H1 (cell line): Measurements from ENCODE around the gene TDRD3.

Experiments
- EP300 ChIP-seq, 2 experiments: IDR thresholded peaks; 1 replicate in 1 of 2; 2 replicates in 1 of 2; pipeline ENCODE4 v1.6.1; 2011 to 2012; ENCODE audit warnings: low read depth in 2 of 2, low read length in 2 of 2, mild to moderate bottlenecking in 2 of 2, borderline replicate concordance in 1 of 2, inconsistent platforms in 1 of 2, moderate library complexity in 1 of 2
- GTF2F1 ChIP-seq: IDR thresholded peaks from 2 replicates; pipeline ENCODE4 v1.6.1; 2012; ENCODE audit warnings: low read depth, low read length, improper control_type of control experiment, borderline replicate concordance
- MAX ChIP-seq: IDR thresholded peaks from 2 replicates; pipeline ENCODE4 v1.6.1; 2012; ENCODE audit warnings: inconsistent platforms
- POLR2A ChIP-seq, 2 experiments: IDR thresholded peaks; 1 replicate in 1 of 2; 2 replicates in 1 of 2; pipeline ENCODE4 v1.6.1; 2011; ENCODE audit warnings: low read depth in 2 of 2, low read length in 2 of 2, mild to moderate bottlenecking in 2 of 2; ENCODE audit errors: control extremely low read depth in 1 of 2
- SIN3A ChIP-seq, 2 experiments: IDR thresholded peaks in 1 of 2; conservative IDR thresholded peaks in 1 of 2; 2 replicates each; pipeline ENCODE4 v1.6.1; 2011 to 2012; ENCODE audit warnings: low read length in 2 of 2, improper control_type of control experiment in 1 of 2, low read depth in 1 of 2, mild to moderate bottlenecking in 1 of 2
- SP2 ChIP-seq: IDR thresholded peaks from 2 replicates; pipeline ENCODE4 v1.6.1; 2012; ENCODE audit warnings: mild to moderate bottlenecking, low read length, inconsistent platforms
- TCF12 ChIP-seq: IDR thresholded peaks from 2 replicates; pipeline ENCODE4 v1.6.1; 2011; ENCODE audit warnings: low read depth, mild to moderate bottlenecking, low read length
- TEAD4 ChIP-seq: IDR thresholded peaks from 2 replicates; pipeline ENCODE4 v1.6.1; 2012; ENCODE audit warnings: low read depth, low read length, inconsistent platforms, mixed read lengths
- TF ChIP-seq, protein P1 (sequence below), 3 experiments: IDR thresholded peaks; 1 replicate in 2 of 3; 2 replicates in 1 of 3; pipeline versions ENCODE4 v1.5.1 to v1.6.1; 2011; ENCODE audit warnings: low read length in 3 of 3, mild to moderate bottlenecking in 3 of 3, inconsistent platforms in 2 of 3, low read depth in 1 of 3, moderate library complexity in 1 of 3; ENCODE audit not compliant: insufficient read depth in 1 of 3; ENCODE audit errors: control extremely low read depth in 1 of 3
- TF ChIP-seq, protein P2 (sequence below): IDR thresholded peaks from 2 replicates; pipeline ENCODE4 v1.6.1; 2011; ENCODE audit warnings: low read length, improper control_type of control experiment

DNA sequence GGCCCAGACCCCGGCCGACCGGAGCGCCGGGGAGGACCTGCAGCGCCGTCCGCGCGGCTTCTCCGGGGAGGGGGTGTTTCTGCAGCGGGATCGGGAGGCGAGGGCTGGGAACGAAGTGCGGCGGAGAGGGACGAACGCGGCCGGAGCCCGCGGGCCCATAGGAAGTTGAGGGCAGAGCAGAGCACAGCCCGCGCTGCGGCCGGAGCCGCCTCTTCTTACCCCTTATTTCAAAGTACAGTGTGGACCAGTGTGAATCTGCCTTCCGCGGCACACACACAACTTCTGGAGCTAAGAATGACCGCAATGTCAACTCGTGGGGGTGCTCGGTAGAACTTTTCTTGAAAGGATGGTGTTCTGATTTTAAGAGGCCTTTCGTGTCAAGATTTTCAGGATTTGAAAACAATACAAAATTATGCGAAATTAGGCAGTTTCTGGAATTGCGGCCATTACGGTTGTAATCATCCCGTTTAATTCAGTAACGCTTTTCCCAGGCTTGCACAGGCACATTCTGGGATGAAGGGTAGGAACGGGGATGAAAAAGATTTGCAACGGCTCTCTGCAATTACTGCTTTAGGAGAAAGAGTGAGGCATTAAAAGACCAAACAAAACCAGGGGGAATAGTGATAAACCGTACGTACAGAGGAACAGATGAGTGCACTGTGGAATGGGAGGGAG, 821 bp downstream of the TDRD3 start:
- TF ChIP-seq TCF12: no peak
- TF ChIP-seq SIN3A (conservative IDR thresholded peaks at IDR 0.05 in 1 of 2, IDR thresholded peaks at IDR 0.05 in 1 of 2; ENCODE audit: low read depth in 1 of 2, low read length in 2 of 2): peak in 1 of 2 experiments; percentile 33; a peak in 1 of 4 replicates
- TF ChIP-seq, protein P1, sequence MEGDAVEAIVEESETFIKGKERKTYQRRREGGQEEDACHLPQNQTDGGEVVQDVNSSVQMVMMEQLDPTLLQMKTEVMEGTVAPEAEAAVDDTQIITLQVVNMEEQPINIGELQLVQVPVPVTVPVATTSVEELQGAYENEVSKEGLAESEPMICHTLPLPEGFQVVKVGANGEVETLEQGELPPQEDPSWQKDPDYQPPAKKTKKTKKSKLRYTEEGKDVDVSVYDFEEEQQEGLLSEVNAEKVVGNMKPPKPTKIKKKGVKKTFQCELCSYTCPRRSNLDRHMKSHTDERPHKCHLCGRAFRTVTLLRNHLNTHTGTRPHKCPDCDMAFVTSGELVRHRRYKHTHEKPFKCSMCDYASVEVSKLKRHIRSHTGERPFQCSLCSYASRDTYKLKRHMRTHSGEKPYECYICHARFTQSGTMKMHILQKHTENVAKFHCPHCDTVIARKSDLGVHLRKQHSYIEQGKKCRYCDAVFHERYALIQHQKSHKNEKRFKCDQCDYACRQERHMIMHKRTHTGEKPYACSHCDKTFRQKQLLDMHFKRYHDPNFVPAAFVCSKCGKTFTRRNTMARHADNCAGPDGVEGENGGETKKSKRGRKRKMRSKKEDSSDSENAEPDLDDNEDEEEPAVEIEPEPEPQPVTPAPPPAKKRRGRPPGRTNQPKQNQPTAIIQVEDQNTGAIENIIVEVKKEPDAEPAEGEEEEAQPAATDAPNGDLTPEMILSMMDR (IDR thresholded peaks at IDR 0.05; ENCODE audit: control extremely low read depth in 1 of 3, insufficient read depth in 1 of 3, low read depth in 1 of 3, low read length in 3 of 3): no peak
- no peak for TF ChIP-seq GTF2F1
- TF ChIP-seq SP2: no peak
- TF ChIP-seq POLR2A (IDR thresholded peaks at IDR 0.05; ENCODE audit: control extremely low read depth in 1 of 2, low read depth in 2 of 2, low read length in 2 of 2): peak in 1 of 2 experiments; percentile 44; a peak in 1 of 3 replicates
- no peak for TF ChIP-seq EP300 (IDR thresholded peaks at IDR 0.05; ENCODE audit: borderline replicate concordance in 1 of 2, low read depth in 2 of 2, low read length in 2 of 2)
- 0 out of 2 replicates have a peak, but pooled peaks have one; percentile 10 for TF ChIP-seq MAX
- TF ChIP-seq, protein P2, sequence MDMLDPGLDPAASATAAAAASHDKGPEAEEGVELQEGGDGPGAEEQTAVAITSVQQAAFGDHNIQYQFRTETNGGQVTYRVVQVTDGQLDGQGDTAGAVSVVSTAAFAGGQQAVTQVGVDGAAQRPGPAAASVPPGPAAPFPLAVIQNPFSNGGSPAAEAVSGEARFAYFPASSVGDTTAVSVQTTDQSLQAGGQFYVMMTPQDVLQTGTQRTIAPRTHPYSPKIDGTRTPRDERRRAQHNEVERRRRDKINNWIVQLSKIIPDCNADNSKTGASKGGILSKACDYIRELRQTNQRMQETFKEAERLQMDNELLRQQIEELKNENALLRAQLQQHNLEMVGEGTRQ: no peak
- TF ChIP-seq TEAD4: no peak
